ENCODE results near the gene PUM1. TPM values are rescaled to one million over a fixed set of nuclear protein-coding genes. Genes with fewer than 3 reads are reported as not detected.

PUM1 gene
- total and polyA plus RNA-seq, 2 of the 8 experiments (the other 6 are each of a cell fraction or from before 2014, with no cell fraction given) = 122 to 177 TPM

DNA sequence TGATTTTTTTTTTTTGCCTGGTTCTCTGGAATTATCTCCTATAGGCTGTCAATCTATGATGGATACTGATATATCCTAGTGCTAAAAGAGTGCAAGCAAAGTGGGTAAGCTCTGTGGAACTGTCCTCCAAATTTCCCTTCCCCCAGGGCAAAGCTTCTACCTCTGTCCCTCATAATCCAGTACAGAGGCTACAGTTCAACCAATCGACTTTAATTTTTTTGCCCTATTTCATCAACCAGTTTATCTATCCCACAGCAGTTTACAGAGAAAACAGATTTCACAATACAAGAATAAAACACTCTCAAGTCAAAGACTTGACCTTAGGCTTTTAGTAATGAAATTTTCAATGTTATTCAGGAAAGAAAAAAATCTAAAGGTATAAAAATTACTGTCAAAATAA lies 13.9 kb downstream of the PUM1 start:
- WGBS, 2 experiments (ENCODE audit: extremely low coverage in 1 of 2, insufficient coverage in 1 of 2, insufficient read length in 1 of 2, insufficient replicate concordance in 2 of 2, low coverage in 1 of 2, low lambda C conversion rate in 2 of 2, missing lambda C conversion rate in 1 of 2) = 88% methylated on average over 1 of the region's 1 CpG; no CpG with 5 or more reads in 1 of the 2 experiments
- no peak overlapping the region for H3K23ac ChIP-seq (ENCODE audit: insufficient read length)
- no peak overlapping the region for H3K27ac ChIP-seq (ENCODE audit: low read depth, low read length)
- H3K79me1 ChIP-seq (ENCODE audit: low read depth, low read length) = peaks cover 4% of the 10 kb centered on the region
- FAIRE-seq (no peak), DNase-seq (ENCODE audit: low read depth in 1 of 2, low spot score in 2 of 2) (no peak)
- H2BK120ac ChIP-seq (replicated peaks; ENCODE audit: low read depth, low read length) = no peak overlapping the region
- H3K4ac ChIP-seq (replicated peaks; ENCODE audit: insufficient read length, low read depth, low read length) = no peak overlapping the region
- no peak for TF ChIP-seq CEBPB (IDR thresholded peaks at IDR 0.05; ENCODE audit: low read depth, low read length)
- no peak for TF ChIP-seq CREB1 (IDR thresholded peaks at IDR 0.05)
- TF ChIP-seq POU5F1 (IDR thresholded peaks at IDR 0.05; ENCODE audit: low read depth, low read length) = no peak
- TF ChIP-seq CHD1 (IDR thresholded peaks at IDR 0.05; ENCODE audit: low read depth, low read length) = no peak
- no peak for TF ChIP-seq SRF (IDR thresholded peaks at IDR 0.05; ENCODE audit: low read depth, low read length)
- TF ChIP-seq KDM5A (IDR thresholded peaks at IDR 0.05; ENCODE audit: low read length) = no peak
- no peak for TF ChIP-seq MAFK (IDR thresholded peaks at IDR 0.05; ENCODE audit: low read depth, low read length)
- H2AK5ac ChIP-seq (ENCODE audit: low read depth, low read length) = no peak overlapping the region
- ChIA-PET CTCF (ENCODE audit: partially characterized antibody) (interaction anchor here (1.0 to 1.2 kb wide), 2 partner anchors 69 to 133 kb away, joined by 3 to 4 read pairs; no protein-coding TSS in a partner anchor), POLR2A (ENCODE audit: partially characterized antibody) (interaction anchor here (3.7 to 4.8 kb wide), 2 partner anchors 8 to 13 kb away, joined by 15 to 24 read pairs; partner anchors contain the start of gene PUM1)
- H4K20me1 ChIP-seq (replicated peaks in 1 of 2; ENCODE audit: control insufficient read depth in 1 of 2, insufficient read depth in 2 of 2, low read length in 2 of 2) = peaks cover 29 to 32% of the 10 kb centered on the region in 2 experiments
- H3K36me3 ChIP-seq (ENCODE audit: control insufficient read depth in 2 of 4, insufficient read depth in 4 of 4, low read length in 3 of 4) = peaks cover 5 to 46% (median 17%) of the 10 kb centered on the region in 4 experiments; a peak in 5 of 8 replicates
- H2BK5ac ChIP-seq (ENCODE audit: low read depth, low read length) = no peak overlapping the region
- no peak overlapping the region for H3K18ac ChIP-seq (ENCODE audit: extremely low read depth, low read length)
- no peaks in the 10 kb centered on the region for H3K27me3 ChIP-seq (replicated peaks in 1 of 4; ENCODE audit: control insufficient read depth in 3 of 4, extremely low read depth in 1 of 4, insufficient read depth in 3 of 4, low read length in 3 of 4)
- H2AFZ ChIP-seq (ENCODE audit: low read length) = no peak overlapping the region
- no peak overlapping the region for H3K14ac ChIP-seq (ENCODE audit: insufficient read length)
- H2BK20ac ChIP-seq (ENCODE audit: low read length) = no peak overlapping the region
- no peak overlapping the region for H3K4me3 ChIP-seq (ENCODE audit: extremely low read depth in 1 of 4, insufficient read depth in 2 of 4, low read depth in 3 of 4, low read length in 4 of 4)
- H3K9me3 ChIP-seq (ENCODE audit: insufficient read depth in 2 of 2, low read depth in 1 of 2, low read length in 1 of 2) = no peaks in the 10 kb centered on the region
- H4K5ac ChIP-seq (ENCODE audit: insufficient read length, low read depth, low read length) = no peak overlapping the region
- H4K91ac ChIP-seq (replicated peaks; ENCODE audit: insufficient read length, low read length) = no peak overlapping the region
- no peak overlapping the region for H2BK12ac ChIP-seq (ENCODE audit: low read depth, low read length)
- no peak overlapping the region for H4K8ac ChIP-seq (ENCODE audit: extremely low read depth, insufficient read depth, low read length)
- H3K56ac ChIP-seq (replicated peaks; ENCODE audit: insufficient read length, low read depth, low read length) = no peak overlapping the region
- no peaks in the 10 kb centered on the region for H3K23me2 ChIP-seq (ENCODE audit: low read depth, low read length)
- H3K4me2 ChIP-seq (ENCODE audit: insufficient read depth in 1 of 2, low read depth in 2 of 2, low read length in 2 of 2) = no peak overlapping the region
- peaks cover 70 to 97% of the 10 kb centered on the region in 2 experiments for H3K79me2 ChIP-seq (ENCODE audit: control insufficient read depth in 1 of 2, insufficient read depth in 2 of 2, low read length in 2 of 2)
- H3K9ac ChIP-seq (replicated peaks in 1 of 4; ENCODE audit: extremely low read depth in 1 of 4, low read depth in 3 of 4, low read length in 3 of 4) = no peak overlapping the region
- H3K4me1 ChIP-seq (replicated peaks in 1 of 4; ENCODE audit: control insufficient read depth in 3 of 4, insufficient read depth in 4 of 4, low read length in 3 of 4) = no peaks in the 10 kb centered on the region; a peak in 1 of 7 replicates
- H2BK15ac ChIP-seq (ENCODE audit: low read length) = no peak overlapping the region

Measured in H1 (cell line).